OCI-LY1 (cell line): ENCODE data around the gene VOPP1.
"Not testable (repeated sequence)": the region's sequence is repeated elsewhere in the genome, so short reads cannot be mapped to it uniquely, and the experiment has no call there.

Experiments
- H2AFZ ChIP-seq: fragments of 200-600 bp; sonication (generic), shearing (Covaris generic); 2 replicates; pipeline ENCODE4 v1.6.0; 2014; ENCODE audit warnings: antibody characterized with exemption, mild to moderate bottlenecking, low read length
- H3F3A ChIP-seq: fragments of 200-600 bp; sonication (generic), shearing (Covaris generic); 2 replicates; pipeline ENCODE4 v1.6.0; 2014; ENCODE audit warnings: mild to moderate bottlenecking, antibody characterized with exemption, low read length, moderate library complexity; ENCODE audit not compliant: insufficient read depth
- H3K27ac ChIP-seq: fragments of 200-600 bp; sonication (generic); 2 replicates; pipeline ENCODE4 v1.5.1; 2014; ENCODE audit warnings: low read length, mixed run types, mild to moderate bottlenecking, low read depth; ENCODE audit not compliant: poor library complexity, severe bottlenecking
- H3K27me3 ChIP-seq: fragments of 200-600 bp; sonication (generic); 2 replicates; pipeline ENCODE4 v1.6.0; 2014; ENCODE audit warnings: antibody characterized with exemption, mild to moderate bottlenecking, low read length, moderate library complexity; ENCODE audit not compliant: insufficient read depth
- H3K36me3 ChIP-seq: fragments of 200-600 bp; sonication (generic); 2 replicates; pipeline ENCODE4 v1.6.1; 2014; ENCODE audit warnings: mild to moderate bottlenecking, antibody characterized with exemption, low read length, moderate library complexity, mixed read lengths; ENCODE audit not compliant: insufficient read depth
- H3K4me1 ChIP-seq: fragments of 200-600 bp; sonication (generic); 2 replicates; pipeline ENCODE4 v1.5.1; 2014; ENCODE audit warnings: mild to moderate bottlenecking, low read length, moderate library complexity; ENCODE audit not compliant: insufficient read depth, severe bottlenecking
- H3K4me2 ChIP-seq: fragments of 200-600 bp; sonication (generic), shearing (Covaris generic); 2 replicates; pipeline ENCODE4 v1.6.1; 2014; ENCODE audit warnings: low read length
- H3K4me3 ChIP-seq: fragments of 200-600 bp; sonication (generic); 2 replicates; pipeline ENCODE4 v1.5.1; 2014; ENCODE audit warnings: low read length, low read depth, mild to moderate bottlenecking, mixed read lengths; ENCODE audit not compliant: poor library complexity, severe bottlenecking
- H3K79me2 ChIP-seq: fragments of 200-600 bp; shearing (Covaris generic); 2 replicates; pipeline ENCODE4 v1.6.1; 2016; ENCODE audit warnings: mixed run types, low read length, mixed read lengths; ENCODE audit not compliant: insufficient read depth
- H3K9ac ChIP-seq: fragments of 200-600 bp; sonication (generic), shearing (Covaris generic); 2 replicates; pipeline ENCODE4 v1.6.1; 2014; ENCODE audit warnings: mild to moderate bottlenecking, low read length, mixed read lengths
- H3K9me2 ChIP-seq: fragments of 200-600 bp; sonication (generic), shearing (Covaris generic); 2 replicates; pipeline ENCODE4 v1.6.1; 2014; ENCODE audit warnings: low read depth, mild to moderate bottlenecking, low read length, mixed read lengths
- H3K9me3 ChIP-seq: fragments of 200-600 bp; shearing (Covaris generic); 2 replicates; pipeline ENCODE4 v1.6.1; 2014; ENCODE audit warnings: low read length, mixed read lengths
- H4K20me1 ChIP-seq: fragments of 200-600 bp; sonication (generic), shearing (Covaris generic); 2 replicates; pipeline ENCODE4 v1.6.0; 2016; ENCODE audit warnings: mild to moderate bottlenecking, low read length; ENCODE audit not compliant: insufficient read depth
- CTCF ChIP-seq: fragments of 200-600 bp; sonication (generic), shearing (Covaris generic); IDR thresholded peaks from 2 replicates; pipeline ENCODE4 v1.5.1; 2017; ENCODE audit warnings: mild to moderate bottlenecking, antibody characterized with exemption, low read length, moderate library complexity, mixed read lengths
- EZH2 ChIP-seq: fragments of 200-600 bp; sonication (generic), shearing (Covaris generic); IDR thresholded peaks from 2 replicates; pipeline ENCODE4 v1.8.0; 2017; ENCODE audit warnings: borderline replicate concordance, mixed run types, mild to moderate bottlenecking, antibody characterized with exemption, low read length, moderate library complexity, mixed read lengths

The VOPP1 gene

GRCh38 chr7:55587687-55588378 lies 15.5 kb upstream of the VOPP1 start:
- Histone ChIP-seq H3F3A (no peaks in the 10 kb centered on the region), H3K9ac (no peak overlapping the region), H3K4me2 (no peak overlapping the region), H3K27me3 (peaks cover 5% of the 10 kb centered on the region; the same call in 1 of the 2 replicates), H3K9me2 (no peaks in the 10 kb centered on the region), H4K20me1 (no peaks in the 10 kb centered on the region), H3K9me3 (no peaks in the 10 kb centered on the region), H2AFZ (no peak overlapping the region), H3K4me3 (no peak overlapping the region), H3K27ac (no peak overlapping the region), H3K4me1 (no peaks in the 10 kb centered on the region), H3K36me3 (no peaks in the 10 kb centered on the region), H3K79me2 (no peaks in the 10 kb centered on the region)
- no peak for TF ChIP-seq EZH2
- peak; percentile 50 for TF ChIP-seq CTCF

GRCh38 chr7:55582656-55583055 lies 10.4 kb upstream of the VOPP1 start:
- H3K9me3 ChIP-seq, H3K4me2 ChIP-seq, H3K9me2 ChIP-seq, H3K9ac ChIP-seq, H3K27me3 ChIP-seq, H3K4me1 ChIP-seq, H4K20me1 ChIP-seq, H3F3A ChIP-seq, H3K79me2 ChIP-seq, H3K36me3 ChIP-seq, H2AFZ ChIP-seq, H3K27ac ChIP-seq, H3K4me3 ChIP-seq: not testable (repeated sequence)

- no peaks in the 10 kb centered on the region for H3K27me3 ChIP-seq
- no peak overlapping the region for H3K27ac ChIP-seq
- H3K9ac ChIP-seq, result no peak overlapping the region
- H3K4me1 ChIP-seq, result peaks cover 20% of the 10 kb centered on the region
- no peak overlapping the region for H2AFZ ChIP-seq
- H3F3A ChIP-seq, result no peaks in the 10 kb centered on the region
- TF ChIP-seq EZH2 (no peak), CTCF (no peak)
- H3K79me2 ChIP-seq, result no peaks in the 10 kb centered on the region; the same call in 1 of the 2 replicates
- no peaks in the 10 kb centered on the region for H3K36me3 ChIP-seq
- H3K4me2 ChIP-seq, result no peak overlapping the region
- H3K4me3 ChIP-seq, result no peak overlapping the region
- no peaks in the 10 kb centered on the region for H3K9me2 ChIP-seq
- no peaks in the 10 kb centered on the region for H4K20me1 ChIP-seq
- no peaks in the 10 kb centered on the region for H3K9me3 ChIP-seq
Measured at GRCh38 chr7:55576753-55577152, 4.5 kb upstream of the VOPP1 start.

GRCh38 chr7:55575733-55576132 lies 3.4 kb upstream of the VOPP1 start:
- Histone ChIP-seq H3K9ac (no peak overlapping the region), H3K4me2 (no peak overlapping the region), H3K36me3 (no peaks in the 10 kb centered on the region), H3K27ac (no peak overlapping the region), H3F3A (no peaks in the 10 kb centered on the region), H3K9me3 (no peaks in the 10 kb centered on the region), H3K79me2 (peaks cover 9% of the 10 kb centered on the region), H3K9me2 (no peaks in the 10 kb centered on the region), H3K4me1 (peaks cover 20% of the 10 kb centered on the region), H3K4me3 (no peak overlapping the region), H3K27me3 (no peaks in the 10 kb centered on the region), H2AFZ (no peak overlapping the region), H4K20me1 (no peaks in the 10 kb centered on the region)
- no peak for TF ChIP-seq EZH2
- TF ChIP-seq CTCF, result no peak
